Measurements from ENCODE around the gene CPLX3.

DNA sequence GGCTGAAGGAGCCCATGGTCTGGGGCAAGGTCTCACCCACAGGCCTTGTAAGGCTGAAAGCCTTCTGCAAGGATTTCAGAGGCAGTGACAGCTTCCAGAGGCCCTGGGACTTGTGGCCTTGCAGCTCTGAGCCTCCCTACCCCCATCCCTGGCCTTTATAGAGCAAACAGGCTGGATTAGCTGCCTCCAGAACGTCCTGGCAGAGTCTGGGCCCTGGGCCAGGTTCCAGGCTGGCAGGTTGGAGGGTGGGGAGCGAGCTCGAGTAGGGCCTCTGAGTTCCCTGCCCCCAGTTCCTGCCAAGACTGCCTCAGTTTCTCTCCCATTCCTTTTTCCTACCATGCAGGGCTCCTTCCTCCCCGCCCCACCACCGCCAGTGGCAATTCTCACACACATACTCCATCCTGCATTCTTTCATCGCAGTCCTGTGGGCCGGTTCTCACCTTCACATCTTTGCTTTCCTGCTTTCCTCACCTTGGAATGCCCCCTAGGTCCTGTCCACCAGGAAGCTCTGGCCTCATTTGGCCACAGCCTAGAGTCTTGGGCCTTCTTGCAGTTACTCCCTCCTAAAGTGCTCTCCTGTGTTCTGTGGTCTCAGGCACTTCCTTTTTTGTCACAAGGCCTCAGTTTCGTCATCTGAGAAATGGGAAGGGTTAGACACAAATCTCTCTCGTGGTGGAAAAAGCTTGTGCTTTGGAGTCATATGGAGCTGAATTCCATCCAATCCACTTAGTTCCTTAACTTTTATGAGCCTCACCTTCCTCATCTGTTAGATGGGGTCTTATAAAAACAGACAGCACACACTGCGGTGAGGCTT, 11.1 kb upstream of the CPLX3 start:
- TF ChIP-seq CTCF (IDR thresholded peaks at IDR 0.05; ENCODE audit: borderline replicate concordance, extremely low read depth, low read length, poor library complexity, severe bottlenecking) (no peak), EZH2 (IDR thresholded peaks at IDR 0.05; ENCODE audit: borderline replicate concordance, low read depth, low read length, severe bottlenecking) (no peak)

Data from DND-41 (cell line).